Femur (tissue), 1 donor: ENCODE measurements around the gene CDH12.
"Not testable (repeated sequence)": the region's sequence is repeated elsewhere in the genome, so short reads cannot be mapped to it uniquely, and the experiment has no call there.

Source experiments
- DNase-seq: peaks from one replicate; pipeline ENCODE4 v3.0.0-alpha.2; 2017

CDH12 gene

DNA sequence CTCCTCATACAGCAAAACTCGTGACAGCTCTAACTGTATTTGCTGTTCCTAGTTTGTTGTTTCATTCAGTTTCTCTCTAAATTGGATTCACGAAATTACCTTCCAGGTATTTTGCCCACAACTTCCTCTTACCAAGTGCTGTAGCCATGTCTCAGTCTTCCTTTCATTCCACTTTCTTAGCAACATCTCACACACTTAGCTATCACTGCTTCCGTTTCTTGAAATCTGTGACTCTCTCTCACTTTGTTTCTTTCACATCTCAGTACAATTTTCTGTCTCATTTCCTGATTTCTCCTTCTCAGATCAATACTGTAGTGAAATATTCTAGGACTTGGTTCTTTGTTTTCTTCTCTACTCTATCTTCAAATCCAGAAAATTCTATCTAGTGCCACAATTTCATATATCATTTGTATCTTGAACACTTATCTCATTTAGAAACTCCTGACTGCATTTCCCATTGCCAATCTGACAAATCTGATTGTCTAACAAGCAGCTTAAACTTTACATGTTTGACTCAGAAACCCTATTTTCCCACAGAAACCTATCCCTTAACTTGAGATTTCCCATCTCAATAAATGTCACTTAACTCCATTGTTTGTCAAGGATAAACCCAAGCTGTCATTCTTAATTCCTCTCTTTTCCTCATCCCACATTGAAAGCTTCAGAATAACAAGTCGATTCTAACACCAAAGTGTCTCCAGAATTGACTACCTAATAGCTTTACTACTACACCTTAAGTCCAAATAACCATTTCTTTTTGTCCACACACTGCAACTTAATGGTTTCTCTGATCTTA lies 303.1 kb downstream of the CDH12 start:
- no peak for DNase-seq

DNA sequence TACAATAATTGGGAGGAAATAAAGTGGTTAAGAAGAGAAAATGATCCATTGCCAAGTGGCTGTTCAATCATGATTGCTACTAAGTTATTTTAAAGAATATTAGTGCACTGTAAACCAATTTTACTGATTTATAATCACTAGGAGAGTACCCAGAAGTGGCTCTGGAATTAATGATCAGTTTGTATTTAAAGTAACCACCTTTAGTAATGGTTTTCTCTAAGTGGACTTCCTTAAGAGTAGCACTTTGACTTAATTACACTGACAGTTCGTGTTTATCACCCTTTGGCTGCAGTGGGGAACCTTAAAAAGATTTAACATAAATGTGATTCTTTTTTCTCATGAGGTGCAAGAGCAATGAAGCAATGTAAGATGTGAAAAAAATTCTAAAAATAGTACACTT lies 310.8 kb downstream of the CDH12 start:
- no peak for DNase-seq

GRCh38 chr5:22541037-22541436 lies 312.1 kb downstream of the CDH12 start:
- peak; percentile 28 for DNase-seq

DNA sequence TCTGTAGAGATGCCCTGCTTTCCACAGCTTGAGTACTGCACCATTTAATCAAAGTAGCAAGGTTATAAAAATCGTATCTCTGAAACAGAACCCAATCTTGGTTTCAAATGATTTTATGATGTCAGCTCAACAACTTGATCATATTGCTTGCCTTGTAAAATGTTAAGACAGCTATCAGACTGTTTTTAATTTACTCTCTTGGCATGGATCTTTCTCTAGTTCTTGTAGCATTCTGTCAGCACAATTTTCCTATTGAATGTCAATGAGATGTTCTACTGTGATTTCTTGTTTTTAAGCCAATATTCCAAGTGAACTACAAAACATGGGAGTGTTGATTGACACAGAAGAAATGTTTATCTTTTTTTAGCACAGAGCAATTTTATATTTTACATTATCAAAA lies 313.4 kb downstream of the CDH12 start:
- no peak for DNase-seq

GRCh38 chr5:22531986-22532385 lies 321.2 kb downstream of the CDH12 start:
- DNase-seq, result no peak

GRCh38 chr5:22521521-22521920 lies 331.6 kb downstream of the CDH12 start:
- DNase-seq, result no peak

DNA sequence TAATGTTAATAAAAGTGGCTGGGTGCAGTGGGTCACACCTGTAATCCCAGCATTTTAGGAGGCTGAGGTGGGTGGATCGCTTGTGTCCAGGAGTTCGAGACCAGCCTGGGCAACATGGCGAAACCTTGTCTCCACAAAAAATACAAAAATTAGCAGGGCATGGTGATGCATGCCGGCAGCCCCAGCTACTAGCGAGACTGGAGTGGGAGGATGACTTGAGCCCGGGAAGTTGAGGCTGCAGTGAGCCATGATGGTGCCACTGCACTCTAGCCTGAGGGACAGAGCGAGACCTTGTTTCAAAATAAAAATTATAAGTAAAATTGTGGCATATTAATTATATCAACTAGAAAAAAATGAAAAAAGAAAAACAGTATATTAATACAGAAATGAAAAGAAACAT lies 336.6 kb downstream of the CDH12 start:
- DNase-seq, result not testable (repeated sequence)

DNA sequence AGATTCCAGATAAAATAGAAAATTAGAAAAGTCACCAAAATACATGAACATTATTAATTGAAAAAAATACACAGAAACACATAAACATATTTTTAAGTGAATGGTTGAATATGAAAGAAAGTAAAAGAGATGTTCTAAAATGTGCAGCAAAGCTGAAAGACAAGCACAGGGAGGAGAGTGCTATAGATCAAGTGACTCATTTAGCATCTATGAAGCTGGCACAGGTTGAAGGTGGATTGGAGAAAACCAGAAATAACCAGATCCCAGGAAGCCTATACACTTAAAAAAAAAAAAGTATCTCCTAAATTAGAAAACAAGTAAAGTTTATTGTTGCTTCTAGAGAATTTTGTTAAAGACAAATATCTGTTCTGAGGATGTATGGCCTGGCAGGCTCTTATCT lies 338.9 kb downstream of the CDH12 start:
- DNase-seq, result no peak

- DNase-seq, result no peak
These were observed 347.3 kb downstream of the CDH12 start for GRCh38 chr5:22505891-22506290.

DNA sequence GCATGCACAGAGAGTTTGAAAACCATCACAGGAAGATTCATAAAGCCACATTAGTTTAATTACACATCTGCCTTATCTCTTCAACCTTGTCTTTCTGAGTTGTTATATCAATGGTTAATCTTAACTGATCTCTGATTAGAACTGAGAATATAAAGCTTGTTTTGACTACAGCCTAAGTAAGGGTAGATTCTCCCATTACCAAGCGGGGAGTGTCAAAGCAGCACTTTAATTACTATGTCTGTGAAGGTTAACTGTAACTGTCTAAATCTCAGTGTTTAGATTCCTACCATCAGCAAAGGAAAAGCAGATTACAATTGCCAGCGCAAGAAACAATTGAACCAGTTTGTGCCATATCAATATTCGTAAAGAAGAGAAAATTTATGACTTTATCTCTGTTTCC lies 348.7 kb downstream of the CDH12 start:
- DNase-seq, result no peak

DNA sequence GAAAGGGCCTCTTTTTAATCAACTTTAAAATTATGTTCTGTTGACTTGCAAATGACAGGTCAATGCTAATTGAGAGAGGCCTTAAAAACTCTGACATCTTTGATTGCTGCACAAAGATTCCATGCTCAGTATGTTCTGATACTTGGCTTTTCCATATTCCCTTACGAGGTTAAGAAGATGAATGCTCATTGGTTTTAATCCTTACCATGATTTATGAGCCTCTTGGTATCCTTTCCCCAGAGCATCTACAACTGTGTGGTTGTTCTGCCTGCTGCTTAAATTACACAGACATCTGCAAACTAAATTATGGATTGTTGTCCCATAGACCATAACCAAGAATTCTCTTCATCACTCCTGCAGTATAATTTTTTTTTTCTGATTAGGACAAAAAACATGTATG lies 352.6 kb downstream of the CDH12 start:
- DNase-seq, result no peak

- no peak for DNase-seq
These were observed 356.5 kb downstream of the CDH12 start for GRCh38 chr5:22496666-22497065.

GRCh38 chr5:22495016-22495720 lies 358.0 kb downstream of the CDH12 start:
- no peak for DNase-seq

GRCh38 chr5:22488427-22488826 lies 364.7 kb downstream of the CDH12 start:
- no peak for DNase-seq

DNA sequence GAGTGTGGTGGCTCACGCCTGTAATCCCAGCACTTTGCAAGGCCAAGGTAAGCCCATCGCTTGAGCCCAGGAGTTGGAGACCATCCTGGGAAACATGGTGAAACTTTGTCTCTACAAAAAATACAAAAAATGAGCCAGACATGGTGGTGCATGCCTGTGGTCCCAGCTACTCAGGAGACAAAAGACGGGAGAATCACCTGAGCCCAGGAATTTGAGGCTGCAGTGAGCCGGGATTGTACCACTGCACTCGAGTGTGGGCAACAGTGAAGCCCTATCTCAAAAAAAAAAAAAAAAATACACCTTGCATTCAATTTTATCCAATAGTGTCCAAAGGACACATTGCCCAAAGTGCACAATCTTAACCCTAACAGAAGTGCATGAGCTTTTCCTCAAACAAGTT lies 372.8 kb downstream of the CDH12 start:
- DNase-seq, result no peak

- no peak for DNase-seq
These were observed 379.3 kb downstream of the CDH12 start for GRCh38 chr5:22473886-22474285.

- DNase-seq, result no peak
These were observed 382.0 kb downstream of the CDH12 start for GRCh38 chr5:22471154-22471553.

DNA sequence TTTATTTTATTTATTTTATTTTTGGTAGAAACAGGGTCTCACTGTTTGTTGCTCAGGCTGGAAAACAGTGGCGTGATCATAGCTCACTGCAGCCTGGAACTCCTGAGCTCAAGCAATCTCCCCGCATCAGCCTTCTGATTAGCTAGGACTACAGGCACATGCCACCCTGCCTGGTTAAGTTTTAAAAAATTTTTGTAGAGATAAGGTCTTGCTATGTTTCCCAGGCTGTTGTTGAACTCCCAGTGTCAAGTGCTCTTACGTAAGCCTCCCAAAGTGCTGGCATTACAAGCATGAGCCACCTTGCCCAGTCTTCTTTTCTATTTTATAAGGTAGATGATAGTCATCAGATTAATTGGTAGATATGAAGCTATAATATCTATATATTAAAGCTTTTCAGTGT lies 382.7 kb downstream of the CDH12 start:
- no peak for DNase-seq

DNA sequence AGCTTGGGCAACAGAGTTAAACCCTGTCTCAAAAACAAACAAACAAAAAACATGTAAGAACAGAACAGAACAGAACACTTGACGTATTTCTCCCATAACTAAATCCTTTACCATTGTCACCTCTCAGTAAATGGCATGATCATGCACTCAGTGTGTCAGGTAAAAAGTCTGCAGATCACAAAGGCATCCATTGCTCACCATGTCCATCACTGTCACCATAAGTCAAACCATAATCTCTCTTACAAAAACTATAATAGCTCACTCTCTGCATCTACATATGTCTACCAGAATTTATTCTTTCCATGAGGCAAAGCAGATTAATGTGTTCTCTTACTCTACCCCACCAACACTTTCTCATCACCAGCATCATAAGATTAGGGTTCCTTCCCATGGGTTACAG lies 387.5 kb downstream of the CDH12 start:
- DNase-seq, result no peak

DNA sequence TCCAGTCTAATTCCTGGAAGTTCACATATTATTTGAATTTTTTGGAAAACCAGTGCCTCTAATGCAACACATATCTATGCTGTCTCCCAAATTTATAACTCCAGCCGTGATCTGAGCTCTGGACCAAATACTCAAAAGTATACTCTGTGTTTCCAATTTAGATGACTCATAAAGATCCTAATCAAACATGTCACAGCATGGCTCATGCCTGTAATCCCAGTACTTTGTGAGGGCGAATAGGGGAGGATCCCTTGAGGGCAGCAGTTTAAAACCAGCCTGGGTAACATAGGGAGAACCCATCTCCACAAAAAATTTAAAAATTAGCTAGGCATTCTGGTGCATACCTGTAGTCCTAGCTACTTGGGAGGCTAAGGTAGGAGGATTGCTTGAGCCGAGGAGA lies 388.0 kb downstream of the CDH12 start:
- no peak for DNase-seq

DNA sequence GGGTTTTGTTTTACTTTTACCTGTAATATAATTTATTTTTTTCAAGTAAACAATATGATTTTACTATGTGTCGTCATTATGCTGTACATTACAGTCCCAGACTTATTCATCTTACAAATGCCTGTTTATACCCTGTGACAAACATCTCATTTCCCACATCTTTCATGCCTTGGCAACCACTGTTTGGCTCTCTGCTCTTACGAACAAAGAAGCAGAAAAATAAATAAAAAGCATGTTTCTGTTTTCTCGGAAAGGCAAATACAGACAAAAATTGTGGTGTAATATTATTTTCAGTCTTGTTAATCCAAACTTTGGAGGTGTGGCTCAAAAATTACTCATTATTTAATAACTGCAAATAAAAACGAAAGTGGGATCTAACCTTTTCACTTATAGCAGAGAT lies 393.0 kb downstream of the CDH12 start:
- no peak for DNase-seq

- DNase-seq, result no peak
These were observed 420.2 kb downstream of the CDH12 start for GRCh38 chr5:22432905-22433304.

- DNase-seq, result no peak
These were observed 421.3 kb downstream of the CDH12 start for GRCh38 chr5:22431840-22432239.

DNA sequence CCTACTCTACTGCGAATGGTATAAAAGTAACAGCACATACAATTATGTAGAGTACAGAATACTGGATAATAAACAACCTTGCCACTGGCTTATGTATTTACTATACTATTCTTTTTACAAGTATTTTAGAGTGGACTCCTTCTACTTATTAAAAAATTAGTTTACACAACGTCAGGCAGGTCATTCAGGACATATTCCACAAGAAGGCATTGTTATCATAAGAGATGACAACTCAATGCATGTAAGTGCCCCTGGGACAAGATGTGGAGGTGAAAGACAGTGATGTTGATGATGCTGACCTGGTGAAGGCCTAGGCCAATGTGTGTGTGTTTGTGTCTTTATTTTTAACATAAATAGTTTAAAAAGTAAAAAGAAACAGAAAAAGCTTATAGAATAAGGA lies 421.7 kb downstream of the CDH12 start:
- no peak for DNase-seq
